Hepatocyte (in vitro differentiated cells): ENCODE measurements around the gene MCRS1.

ENCODE experiments used
- EZH2 ChIP-seq: fragments of 200-600 bp; sonication (generic); IDR thresholded peaks from 2 replicates; pipeline ENCODE4 v1.6.1; 2016; ENCODE audit warnings: antibody characterized with exemption, mild to moderate bottlenecking, borderline replicate concordance
- EZH2phosphoT487 ChIP-seq: fragments of 200-600 bp; sonication (generic); IDR thresholded peaks from one replicate; pipeline ENCODE4 v1.6.1; 2018; ENCODE audit warnings: antibody characterized with exemption, mild to moderate bottlenecking, low read depth, moderate library complexity; ENCODE audit not compliant: unreplicated experiment, severe bottlenecking
- TF ChIP-seq, protein P1 (sequence below): fragments of 200-600 bp; sonication (generic); IDR thresholded peaks from 2 replicates; pipeline ENCODE4 v1.5.1; 2016; ENCODE audit warnings: antibody characterized with exemption, mild to moderate bottlenecking; ENCODE audit not compliant: poor library complexity

- TF ChIP-seq, protein P1, sequence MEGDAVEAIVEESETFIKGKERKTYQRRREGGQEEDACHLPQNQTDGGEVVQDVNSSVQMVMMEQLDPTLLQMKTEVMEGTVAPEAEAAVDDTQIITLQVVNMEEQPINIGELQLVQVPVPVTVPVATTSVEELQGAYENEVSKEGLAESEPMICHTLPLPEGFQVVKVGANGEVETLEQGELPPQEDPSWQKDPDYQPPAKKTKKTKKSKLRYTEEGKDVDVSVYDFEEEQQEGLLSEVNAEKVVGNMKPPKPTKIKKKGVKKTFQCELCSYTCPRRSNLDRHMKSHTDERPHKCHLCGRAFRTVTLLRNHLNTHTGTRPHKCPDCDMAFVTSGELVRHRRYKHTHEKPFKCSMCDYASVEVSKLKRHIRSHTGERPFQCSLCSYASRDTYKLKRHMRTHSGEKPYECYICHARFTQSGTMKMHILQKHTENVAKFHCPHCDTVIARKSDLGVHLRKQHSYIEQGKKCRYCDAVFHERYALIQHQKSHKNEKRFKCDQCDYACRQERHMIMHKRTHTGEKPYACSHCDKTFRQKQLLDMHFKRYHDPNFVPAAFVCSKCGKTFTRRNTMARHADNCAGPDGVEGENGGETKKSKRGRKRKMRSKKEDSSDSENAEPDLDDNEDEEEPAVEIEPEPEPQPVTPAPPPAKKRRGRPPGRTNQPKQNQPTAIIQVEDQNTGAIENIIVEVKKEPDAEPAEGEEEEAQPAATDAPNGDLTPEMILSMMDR: no peak
- TF ChIP-seq EZH2: no peak
- no peak for TF ChIP-seq EZH2phosphoT487
Measured at GRCh38 chr12:49615725-49616124, 47.8 kb upstream of the MCRS1 start.
